GM19099 (cell line): Measurements from ENCODE around the gene SNX32.

Experiments
- POLR2A ChIP-seq: IDR thresholded peaks from 3 replicates; pipeline ENCODE4 v1.6.1; 2011; ENCODE audit warnings: low read depth; ENCODE audit not compliant: insufficient read length; ENCODE audit errors: extremely low read depth

The SNX32 gene

DNA sequence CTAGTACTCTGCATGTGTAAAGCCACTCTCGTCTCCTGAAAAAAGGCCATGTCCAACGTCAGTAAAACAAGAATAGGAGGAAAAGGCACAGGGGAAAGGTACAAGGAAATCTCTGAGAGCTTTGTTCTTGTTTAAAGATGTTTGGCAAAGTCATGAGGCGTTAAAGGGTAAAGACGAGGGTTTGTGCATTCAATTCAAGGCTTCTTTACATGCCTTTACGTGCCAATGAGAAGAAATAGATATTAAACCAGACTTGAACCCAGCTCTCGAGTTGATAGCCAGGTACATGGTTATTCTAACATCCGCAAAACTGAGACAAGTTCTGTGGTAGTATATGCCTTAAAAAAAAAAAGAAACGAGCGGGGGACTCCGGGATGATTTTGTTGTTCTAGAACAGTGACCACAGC is 24.9 kb downstream of the SNX32 start:
- TF ChIP-seq POLR2A: no peak

DNA sequence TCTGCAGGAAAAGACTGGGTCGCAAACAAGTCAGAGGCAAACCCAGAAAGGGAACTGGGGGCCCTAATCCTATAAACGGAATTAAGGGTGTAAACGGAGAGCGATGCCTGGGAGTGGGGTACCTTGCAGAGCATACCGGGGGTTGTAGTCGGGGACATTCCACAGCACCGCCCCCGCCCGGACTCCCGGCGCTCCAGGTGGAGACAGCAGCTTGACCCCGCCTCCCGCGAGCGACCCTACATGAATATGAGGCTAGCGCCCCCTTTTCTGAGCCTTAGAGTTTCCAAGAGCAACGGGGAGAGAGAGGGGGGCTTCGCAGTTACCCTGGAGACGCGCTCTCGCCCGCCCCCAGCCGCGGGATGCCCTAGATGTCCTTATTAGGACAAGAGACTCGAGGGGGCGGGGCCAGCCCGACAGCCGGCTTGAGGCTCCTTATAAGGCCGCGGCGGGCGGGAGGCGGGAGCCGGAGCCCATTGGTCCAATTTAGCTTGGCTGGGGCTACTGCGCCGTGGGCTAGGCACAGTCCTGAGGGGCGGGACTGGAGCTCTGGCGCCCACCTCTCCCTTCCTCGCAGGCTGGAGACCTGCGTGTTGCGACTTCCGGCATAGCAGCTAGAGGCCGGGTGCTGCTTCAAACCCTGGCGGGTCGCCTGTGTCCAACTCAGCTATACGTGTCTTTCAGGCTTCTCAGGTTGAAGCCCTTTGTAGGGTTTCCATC is 25.5 kb downstream of the SNX32 start:
- peak; percentile 94 for TF ChIP-seq POLR2A

DNA sequence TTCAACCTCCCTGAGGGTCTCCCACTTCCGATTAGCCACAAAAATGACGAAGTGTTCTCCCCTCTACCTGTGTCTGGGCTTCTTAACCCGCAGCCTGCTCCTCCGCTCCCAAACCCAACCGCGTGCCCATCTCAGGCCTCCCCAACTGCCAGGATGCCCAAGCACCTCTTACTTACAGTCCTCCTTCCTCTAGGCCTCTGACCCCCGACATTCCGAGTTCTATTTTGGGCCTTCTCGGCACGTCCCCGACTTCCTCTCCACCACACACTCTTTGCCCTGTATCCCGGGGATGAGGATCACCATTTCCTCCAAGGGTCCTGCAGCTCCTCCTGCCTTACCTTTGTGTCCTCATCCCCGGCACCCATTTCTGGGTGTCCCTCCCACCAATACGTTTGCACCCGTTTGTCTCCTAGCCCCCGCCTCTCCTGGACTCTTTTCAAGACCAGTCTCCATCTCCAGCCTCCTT is 26.1 kb downstream of the SNX32 start:
- TF ChIP-seq POLR2A: no peak

DNA sequence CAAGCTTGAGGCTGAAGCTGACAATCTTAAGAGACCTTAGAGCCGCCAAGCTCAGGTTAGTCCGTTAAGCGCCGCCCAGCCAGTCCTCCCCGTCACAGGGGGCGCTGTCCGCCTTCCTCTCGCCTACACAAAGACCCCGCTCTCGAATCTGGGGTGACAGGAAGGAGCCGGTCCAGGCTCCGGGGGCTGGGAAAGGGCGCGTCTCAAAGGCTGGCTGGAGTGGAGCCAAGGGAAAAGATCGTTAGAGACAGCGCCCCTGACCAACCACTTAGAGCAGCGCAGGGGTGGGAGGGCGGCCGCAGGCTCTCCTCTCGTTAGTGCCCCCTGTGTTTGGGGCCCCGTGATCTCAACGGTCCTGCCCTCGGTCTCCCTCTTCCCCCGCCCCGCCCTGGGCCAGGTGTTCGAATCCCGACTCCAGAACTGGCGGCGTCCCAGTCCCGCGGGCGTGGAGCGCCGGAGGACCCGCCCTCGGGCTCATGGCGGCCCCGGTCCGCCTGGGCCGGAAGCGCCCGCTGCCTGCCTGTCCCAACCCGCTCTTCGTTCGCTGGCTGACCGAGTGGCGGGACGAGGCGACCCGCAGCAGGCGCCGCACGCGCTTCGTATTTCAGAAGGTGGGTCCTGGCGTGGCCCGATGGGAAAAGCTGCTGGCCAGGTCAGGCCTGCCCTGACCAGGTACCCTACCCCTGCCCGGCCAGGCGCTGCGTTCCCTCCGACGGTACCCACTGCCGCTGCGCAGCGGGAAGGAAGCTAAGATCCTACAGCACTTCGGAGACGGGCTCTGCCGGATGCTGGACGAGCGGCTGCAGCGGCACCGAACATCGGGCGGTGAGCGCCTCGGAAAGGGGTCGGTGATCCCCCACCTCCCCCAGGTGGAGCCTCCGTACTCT is 26.8 kb downstream of the SNX32 start, which contains the start of gene MUS81:
Gene MUS81 (plus strand): TSS at position 156 of the 887 bp plus-strand sequence. CDS start 321 bp downstream, at position 477.
- peak; percentile 83 for TF ChIP-seq POLR2A

DNA sequence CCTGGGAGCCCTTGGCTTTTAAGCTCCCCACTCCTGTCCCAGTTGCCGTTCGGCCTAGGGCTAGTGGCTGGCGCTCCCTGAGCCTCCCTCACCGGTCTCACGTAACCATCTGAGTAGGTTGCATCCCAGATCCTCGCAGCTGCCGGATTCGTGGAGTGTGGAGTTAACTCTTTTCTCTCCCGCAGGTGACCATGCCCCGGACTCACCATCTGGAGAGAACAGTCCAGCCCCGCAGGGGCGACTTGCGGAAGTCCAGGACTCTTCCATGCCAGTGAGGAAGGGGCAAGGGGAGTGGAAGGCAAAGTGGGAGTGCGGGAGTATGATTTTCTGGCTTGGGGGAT is 27.4 kb downstream of the SNX32 start:
- TF ChIP-seq POLR2A: no peak

DNA sequence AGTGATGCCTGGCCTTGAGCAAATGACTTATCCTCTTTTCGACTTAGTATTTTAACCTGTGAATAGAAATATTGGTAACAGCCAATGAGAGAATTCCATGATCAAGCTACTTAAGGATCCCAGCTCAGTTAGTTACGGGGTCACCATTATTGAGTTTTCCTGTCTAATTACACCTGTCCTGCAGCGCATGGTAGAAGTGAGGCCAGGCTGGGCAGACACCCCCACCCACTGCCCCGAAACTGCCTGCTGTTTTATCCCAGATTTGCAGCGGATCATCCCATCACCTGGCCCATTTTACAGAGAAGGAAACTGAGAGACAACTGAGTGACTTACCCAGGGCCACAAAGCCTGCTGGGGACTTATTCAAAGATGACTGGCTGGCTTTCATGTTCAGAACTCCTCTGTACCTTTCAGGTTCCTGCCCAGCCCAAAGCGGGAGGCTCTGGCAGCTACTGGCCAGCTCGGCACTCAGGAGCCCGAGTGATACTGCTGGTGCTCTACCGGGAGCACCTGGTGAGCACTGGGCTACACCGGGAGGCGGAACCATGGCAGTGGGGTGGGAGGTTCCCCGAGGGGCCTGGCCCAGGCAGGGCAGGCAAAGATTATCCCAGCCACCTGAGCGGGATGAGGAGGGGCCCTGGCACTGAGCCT is 27.9 kb downstream of the SNX32 start:
- TF ChIP-seq POLR2A: no peak

DNA sequence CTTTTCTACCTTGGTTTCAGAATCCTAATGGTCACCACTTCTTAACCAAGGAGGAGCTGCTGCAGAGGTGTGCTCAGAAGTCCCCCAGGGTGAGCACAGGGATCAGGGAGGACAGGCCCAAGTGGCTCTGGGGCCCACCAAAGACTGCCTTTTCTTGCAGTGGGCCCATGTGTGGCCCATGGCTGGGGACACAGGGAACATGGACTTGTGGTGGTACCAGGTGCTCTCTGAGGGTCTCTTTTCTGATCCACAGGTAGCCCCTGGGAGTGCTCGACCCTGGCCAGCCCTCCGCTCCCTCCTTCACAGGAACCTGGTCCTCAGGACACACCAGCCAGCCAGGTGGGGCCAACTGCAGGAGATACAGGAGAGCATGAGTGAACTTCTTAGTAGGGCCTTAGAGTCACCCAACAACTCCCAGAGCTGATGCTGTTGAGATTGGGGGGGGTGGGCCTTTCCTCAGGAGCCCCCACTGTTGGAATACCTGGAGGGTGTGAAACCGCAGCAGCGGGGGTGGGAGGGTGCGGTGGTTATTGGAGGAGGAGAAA is 28.5 kb downstream of the SNX32 start:
- no peak for TF ChIP-seq POLR2A

DNA sequence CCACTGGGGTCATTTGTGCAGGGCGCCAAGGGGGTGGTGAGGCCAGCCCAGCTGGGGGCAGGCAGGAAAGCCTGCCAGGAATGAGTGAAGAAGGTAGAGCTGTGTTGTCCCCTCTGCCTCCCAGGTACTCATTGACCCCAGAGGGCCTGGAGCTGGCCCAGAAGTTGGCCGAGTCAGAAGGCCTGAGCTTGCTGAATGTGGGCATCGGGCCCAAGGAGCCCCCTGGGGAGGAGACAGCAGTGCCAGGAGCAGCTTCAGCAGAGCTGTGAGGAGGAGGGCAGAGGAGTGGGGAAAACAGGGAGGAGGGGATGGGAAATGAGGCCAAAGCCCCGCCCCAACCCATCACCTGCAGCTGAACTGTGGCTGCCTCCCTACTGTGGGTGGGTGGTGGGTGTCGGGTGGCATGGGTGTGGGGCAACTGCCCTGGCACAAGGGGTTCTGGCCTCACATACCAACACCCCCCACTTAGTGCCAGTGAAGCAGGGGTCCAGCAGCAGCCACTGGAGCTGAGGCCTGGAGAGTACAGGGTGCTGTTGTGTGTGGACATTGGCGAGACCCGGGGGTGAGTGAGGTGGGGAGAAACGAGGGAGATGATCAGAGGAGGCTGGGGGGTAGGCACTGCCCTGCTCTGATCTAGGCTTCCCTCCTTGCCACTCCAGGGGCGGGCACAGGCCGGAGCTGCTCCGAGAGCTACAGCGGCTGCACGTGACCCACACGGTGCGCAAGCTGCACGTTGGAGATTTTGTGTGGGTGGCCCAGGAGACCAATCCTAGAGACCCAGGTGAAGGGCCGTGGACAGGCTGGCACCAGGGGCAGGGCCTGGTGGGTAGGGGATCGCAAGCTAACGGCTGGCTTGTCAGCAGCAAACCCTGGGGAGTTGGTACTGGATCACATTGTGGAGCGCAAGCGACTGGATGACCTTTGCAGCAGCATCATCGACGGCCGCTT is 29.5 kb downstream of the SNX32 start:
- TF ChIP-seq POLR2A: no peak

DNA sequence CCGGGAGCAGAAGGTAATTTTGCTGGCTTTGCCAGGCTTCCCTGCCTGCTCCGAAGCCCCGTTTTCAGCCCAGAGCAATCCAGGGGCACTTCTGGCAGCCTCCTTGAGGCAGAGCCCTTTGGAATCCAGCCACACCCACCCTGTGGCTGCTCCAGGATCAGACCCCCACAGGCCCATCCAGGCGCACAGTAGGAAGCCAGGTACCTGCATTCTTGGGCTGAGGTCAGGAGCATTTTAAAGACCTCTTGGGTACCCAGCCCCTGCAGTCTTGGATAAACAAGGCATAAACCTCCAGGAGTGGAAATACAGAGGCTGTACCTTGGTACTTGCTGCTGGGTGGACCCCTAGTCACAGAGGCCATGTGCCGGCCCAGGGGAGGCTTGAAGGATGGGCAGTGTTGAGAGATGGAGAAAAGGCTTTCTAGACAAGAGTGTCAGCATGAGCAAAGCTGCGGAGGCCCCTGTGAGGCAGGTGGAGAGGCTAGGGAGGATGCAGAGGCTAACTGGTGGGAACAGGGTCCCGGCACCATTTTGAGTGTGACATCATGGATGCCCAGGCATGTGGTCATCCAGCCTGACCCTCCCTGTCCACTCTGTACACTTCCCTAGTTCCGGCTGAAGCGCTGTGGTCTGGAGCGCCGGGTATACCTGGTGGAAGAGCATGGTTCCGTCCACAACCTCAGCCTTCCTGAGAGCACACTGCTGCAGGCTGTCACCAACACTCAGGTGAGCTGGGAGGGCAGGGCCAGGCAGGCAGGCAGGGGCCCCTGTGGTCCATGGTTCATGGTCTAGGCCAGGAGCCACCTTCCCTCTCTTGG is 30.3 kb downstream of the SNX32 start:
- TF ChIP-seq POLR2A: no peak

DNA sequence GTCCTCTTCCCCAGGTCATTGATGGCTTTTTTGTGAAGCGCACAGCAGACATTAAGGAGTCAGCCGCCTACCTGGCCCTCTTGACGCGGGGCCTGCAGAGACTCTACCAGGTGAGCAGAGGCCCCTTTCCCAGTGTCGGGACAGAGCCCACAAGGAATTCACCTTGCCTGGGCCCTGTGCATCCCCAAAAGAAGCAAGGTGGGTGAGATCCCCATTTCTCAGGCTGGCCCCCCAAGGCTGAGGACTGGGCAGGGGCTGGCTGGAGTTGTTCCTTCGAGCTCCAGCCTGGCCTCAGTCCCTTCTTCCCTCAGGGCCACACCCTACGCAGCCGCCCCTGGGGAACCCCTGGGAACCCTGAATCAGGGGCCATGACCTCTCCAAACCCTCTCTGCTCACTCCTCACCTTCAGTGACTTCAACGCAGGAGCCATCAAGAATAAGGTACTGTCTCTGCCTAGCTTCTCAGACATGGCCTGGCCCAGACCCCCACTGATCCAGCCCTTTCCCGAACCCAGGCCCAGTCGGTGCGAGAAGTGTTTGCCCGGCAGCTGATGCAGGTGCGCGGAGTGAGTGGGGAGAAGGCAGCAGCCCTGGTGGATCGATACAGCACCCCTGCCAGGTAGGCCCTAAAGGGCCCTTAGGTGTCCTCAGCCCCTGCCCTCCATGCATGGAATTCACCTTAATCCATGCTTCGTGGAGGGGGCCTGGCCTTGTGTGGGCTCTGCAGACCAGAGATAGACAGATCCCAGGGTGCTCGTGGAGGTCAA is 31.1 kb downstream of the SNX32 start:
- no peak for TF ChIP-seq POLR2A

DNA sequence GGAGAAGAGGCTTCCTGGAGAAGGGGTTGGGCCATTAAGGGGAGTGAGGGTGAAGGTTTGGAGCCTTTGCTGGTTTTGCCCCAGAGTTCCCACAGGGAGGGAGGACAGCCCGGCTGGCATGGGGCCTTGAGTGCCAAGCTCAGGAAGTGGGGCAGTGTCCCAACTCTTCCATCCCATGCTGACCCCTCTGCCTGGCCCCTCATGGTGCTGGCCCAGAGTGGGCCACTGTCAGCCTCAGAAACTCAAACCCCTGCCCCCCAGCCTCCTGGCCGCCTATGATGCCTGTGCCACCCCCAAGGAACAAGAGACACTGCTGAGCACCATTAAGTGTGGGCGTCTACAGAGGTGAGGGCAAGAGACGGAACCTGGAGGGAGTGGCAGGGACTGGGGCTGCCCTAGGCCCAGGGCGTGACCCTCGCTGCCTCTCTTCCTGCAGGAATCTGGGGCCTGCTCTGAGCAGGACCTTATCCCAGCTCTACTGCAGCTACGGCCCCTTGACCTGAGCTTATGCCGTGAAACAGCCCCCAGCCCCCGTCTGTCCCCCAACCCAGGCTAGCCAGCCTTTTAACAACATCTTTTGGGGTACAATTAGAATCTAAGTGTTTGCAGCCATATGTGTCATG is 31.9 kb downstream of the SNX32 start:
- TF ChIP-seq POLR2A: no peak
